ENCODE data around the gene BHLHE40. TPM values are rescaled to one million over a fixed set of nuclear protein-coding genes. Genes with fewer than 3 reads are reported as not detected.

Gene BHLHE40
- total and polyA plus RNA-seq, 2 of the 8 experiments (the other 6 are each of a cell fraction or from before 2014, with no cell fraction given), result 1.5 to 2.2 TPM

GRCh38 chr3:4986175-4986781, 7.0 kb downstream of the BHLHE40 start:
- Histone ChIP-seq H2AK5ac (ENCODE audit: low read depth, low read length) (peak overlapping the region; percentile 70; the same call in 1 of the 2 replicates), H3K4me3 (ENCODE audit: extremely low read depth in 1 of 4, insufficient read depth in 2 of 4, low read depth in 3 of 4, low read length in 4 of 4) (peak overlapping the region; percentile 40 to 67 (median 60)), H2BK12ac (ENCODE audit: low read depth, low read length) (no peak overlapping the region), H2BK20ac (ENCODE audit: low read length) (no peak overlapping the region), H3K27ac (ENCODE audit: low read depth, low read length) (no peak overlapping the region), H3K23me2 (ENCODE audit: low read depth, low read length) (peaks cover 6% of the 10 kb centered on the region; the same call in 1 of the 2 replicates), H3K14ac (ENCODE audit: insufficient read length) (no peak overlapping the region), H3K56ac (replicated peaks; ENCODE audit: insufficient read length, low read depth, low read length) (no peak overlapping the region), H2BK15ac (ENCODE audit: low read length) (no peak overlapping the region), H4K20me1 (replicated peaks in 1 of 2; ENCODE audit: control insufficient read depth in 1 of 2, insufficient read depth in 2 of 2, low read length in 2 of 2) (peaks cover 0 to 2% of the 10 kb centered on the region in 2 experiments), H4K5ac (ENCODE audit: insufficient read length, low read depth, low read length) (no peak overlapping the region), H3K79me2 (ENCODE audit: control insufficient read depth in 1 of 2, insufficient read depth in 2 of 2, low read length in 2 of 2) (no peaks in the 10 kb centered on the region), H3K79me1 (ENCODE audit: low read depth, low read length) (no peaks in the 10 kb centered on the region), H3K27me3 (replicated peaks in 1 of 4; ENCODE audit: control insufficient read depth in 3 of 4, extremely low read depth in 1 of 4, insufficient read depth in 3 of 4, low read length in 3 of 4) (peaks cover 0 to 7% (median 6%) of the 10 kb centered on the region in 4 experiments; a peak in 4 of 7 replicates), H3K4ac (replicated peaks; ENCODE audit: insufficient read length, low read depth, low read length) (no peak overlapping the region), H2AFZ (ENCODE audit: low read length) (no peak overlapping the region), H3K23ac (ENCODE audit: insufficient read length) (no peak overlapping the region), H3K9ac (replicated peaks in 1 of 4; ENCODE audit: extremely low read depth in 1 of 4, low read depth in 3 of 4, low read length in 3 of 4) (no peak overlapping the region; a peak in 1 of 7 replicates), H2BK120ac (replicated peaks; ENCODE audit: low read depth, low read length) (no peak overlapping the region), H4K8ac (ENCODE audit: extremely low read depth, insufficient read depth, low read length) (peak overlapping the region; percentile 53; the same call in 1 of the 2 replicates), H4K91ac (replicated peaks; ENCODE audit: insufficient read length, low read length) (no peak overlapping the region), H3K36me3 (ENCODE audit: control insufficient read depth in 2 of 4, insufficient read depth in 4 of 4, low read length in 3 of 4) (no peaks in the 10 kb centered on the region), H3K4me1 (replicated peaks in 1 of 4; ENCODE audit: control insufficient read depth in 3 of 4, insufficient read depth in 4 of 4, low read length in 3 of 4) (peaks cover 0 to 8% (median 5%) of the 10 kb centered on the region in 4 experiments; a peak in 4 of 7 replicates), H2BK5ac (ENCODE audit: low read depth, low read length) (peak overlapping the region; percentile 49; the same call in 1 of the 2 replicates), H3K9me3 (ENCODE audit: insufficient read depth in 2 of 2, low read depth in 1 of 2, low read length in 1 of 2) (no peaks in the 10 kb centered on the region), H3K4me2 (ENCODE audit: insufficient read depth in 1 of 2, low read depth in 2 of 2, low read length in 2 of 2) (peak overlapping the region; percentile 70 to 82), H3K18ac (ENCODE audit: extremely low read depth, low read length) (no peak overlapping the region)
- WGBS, 2 experiments (ENCODE audit: extremely low coverage in 1 of 2, insufficient coverage in 1 of 2, insufficient read length in 1 of 2, insufficient replicate concordance in 2 of 2, low coverage in 1 of 2, low lambda C conversion rate in 2 of 2, missing lambda C conversion rate in 1 of 2), result 28% methylated on average over 13 of the region's 13 CpGs; no CpG with 5 or more reads in 1 of the 2 experiments
- FAIRE-seq (no peak), DNase-seq (ENCODE audit: low read depth in 1 of 2, low spot score in 2 of 2) (no peak)
- ChIA-PET POLR2A (ENCODE audit: partially characterized antibody) (interaction anchor here (0.9 to 1.0 kb wide), 2 partner anchors 11 to 12 kb away, joined by 3 to 5 read pairs; no protein-coding TSS in a partner anchor), CTCF (ENCODE audit: partially characterized antibody) (interaction anchor here (0.6 to 5.2 kb wide), 13 partner anchors 10 to 328 kb away, joined by 3 to 29 read pairs (median 3); no protein-coding TSS in a partner anchor)
- no peak for TF ChIP-seq POU5F1 (IDR thresholded peaks at IDR 0.05; ENCODE audit: low read depth, low read length)
- TF ChIP-seq BACH1 (IDR thresholded peaks at IDR 0.05; ENCODE audit: low read length), result no peak
- no peak for TF ChIP-seq ASH2L (IDR thresholded peaks at IDR 0.05; ENCODE audit: low read length)
- TF ChIP-seq KDM4A (IDR thresholded peaks at IDR 0.05; ENCODE audit: low read depth, low read length, severe bottlenecking), result no peak
- TF ChIP-seq CBX5 (IDR thresholded peaks at IDR 0.05; ENCODE audit: low read depth, low read length), result no peak
